HAP-1 (cell line): ENCODE measurements around the gene FMNL2.

Source experiments
- DNase-seq, 2 experiments: peaks; one replicate each; pipeline ENCODE4 v3.0.0-alpha.2; 2016 to 2020; ENCODE audit warnings: low spot score in 2 of 2
- H3K27me3 ChIP-seq: fragments of 250-450 bp; sonication (Bioruptor Pico); 2 replicates; pipeline ENCODE4 v1.5.1; 2020; ENCODE audit warnings: low read depth, mild to moderate bottlenecking, moderate library complexity
- H3K36me3 ChIP-seq: fragments of 250-450 bp; sonication (Bioruptor Pico); replicated peaks from 2 replicates; pipeline ENCODE4 v1.5.1; 2020; ENCODE audit warnings: mild to moderate bottlenecking
- H3K4me1 ChIP-seq: fragments of 250-450 bp; sonication (Bioruptor Pico); 2 replicates; pipeline ENCODE4 v1.5.1; 2020; ENCODE audit warnings: mild to moderate bottlenecking
- H3K4me3 ChIP-seq: fragments of 250-450 bp; sonication (Bioruptor Pico); 2 replicates; pipeline ENCODE4 v1.5.1; 2020; ENCODE audit warnings: mild to moderate bottlenecking, moderate library complexity
- H3K9me3 ChIP-seq: fragments of 250-450 bp; sonication (Bioruptor Pico); 2 replicates; pipeline ENCODE4 v1.5.1; 2020; ENCODE audit warnings: mild to moderate bottlenecking, moderate library complexity
- in situ Hi-C: fragments of 300-500 bp; cut with MboI; formaldehyde crosslinking; loops from 3 replicates; pipeline ENCODE4 v1.14.3; 2020; ENCODE audit warnings: low sequenced_read_pairs, inconsistent platforms, mixed read lengths

The FMNL2 gene

GRCh38 chr2:152483276-152484063, 148.5 kb downstream of the FMNL2 start:
- in situ Hi-C loops, result no loop called here
- no peaks in the 10 kb centered on the region for H3K9me3 ChIP-seq
- no peak for DNase-seq
- peaks cover 12% of the 10 kb centered on the region for H3K27me3 ChIP-seq
- H3K36me3 ChIP-seq, result no peaks in the 10 kb centered on the region
- H3K4me3 ChIP-seq, result no peak overlapping the region
- H3K4me1 ChIP-seq, result peaks cover 23% of the 10 kb centered on the region

GRCh38 chr2:152485954-152486736, 151.2 kb downstream of the FMNL2 start:
- peaks cover 26% of the 10 kb centered on the region for H3K4me1 ChIP-seq
- in situ Hi-C loops, result no loop called here
- H3K9me3 ChIP-seq, result no peaks in the 10 kb centered on the region
- no peak overlapping the region for H3K4me3 ChIP-seq
- DNase-seq, result peak; percentile 51 to 94
- peaks cover 15% of the 10 kb centered on the region for H3K27me3 ChIP-seq
- H3K36me3 ChIP-seq, result no peaks in the 10 kb centered on the region

GRCh38 chr2:152486737-152487400, 151.9 kb downstream of the FMNL2 start:
- DNase-seq, result no peak
- in situ Hi-C loops, result no loop called here
- Histone ChIP-seq H3K4me3 (no peak overlapping the region), H3K9me3 (no peaks in the 10 kb centered on the region), H3K27me3 (peaks cover 15% of the 10 kb centered on the region), H3K36me3 (no peaks in the 10 kb centered on the region), H3K4me1 (peaks cover 25% of the 10 kb centered on the region)

- in situ Hi-C loops, result no loop called here
- no peaks in the 10 kb centered on the region for H3K9me3 ChIP-seq
- peaks cover 14% of the 10 kb centered on the region; the same call in 1 of the 2 replicates for H3K27me3 ChIP-seq
- DNase-seq, result no peak
- peaks cover 18% of the 10 kb centered on the region for H3K4me1 ChIP-seq
- no peaks in the 10 kb centered on the region for H3K36me3 ChIP-seq
- H3K4me3 ChIP-seq, result no peak overlapping the region
These were observed 153.1 kb downstream of the FMNL2 start for GRCh38 chr2:152488075-152488474.

- DNase-seq, result no peak
- no peaks in the 10 kb centered on the region for H3K9me3 ChIP-seq
- in situ Hi-C loops, result no loop called here
- no peaks in the 10 kb centered on the region for H3K36me3 ChIP-seq
- H3K27me3 ChIP-seq, result peaks cover 10% of the 10 kb centered on the region; the same call in 1 of the 2 replicates
- H3K4me1 ChIP-seq, result peaks cover 25% of the 10 kb centered on the region
- no peak overlapping the region for H3K4me3 ChIP-seq
These were observed 154.4 kb downstream of the FMNL2 start for GRCh38 chr2:152489364-152489763.

- Histone ChIP-seq H3K36me3 (no peaks in the 10 kb centered on the region), H3K27me3 (peaks cover 10% of the 10 kb centered on the region; the same call in 1 of the 2 replicates), H3K4me1 (peaks cover 23% of the 10 kb centered on the region), H3K9me3 (no peaks in the 10 kb centered on the region), H3K4me3 (no peak overlapping the region)
- DNase-seq, result peak; percentile 42 to 57
- in situ Hi-C loops, result no loop called here
These were observed 155.9 kb downstream of the FMNL2 start for GRCh38 chr2:152490686-152491455.

- Histone ChIP-seq H3K4me3 (no peak overlapping the region), H3K9me3 (no peaks in the 10 kb centered on the region), H3K4me1 (peaks cover 14% of the 10 kb centered on the region), H3K27me3 (peaks cover 10% of the 10 kb centered on the region; the same call in 1 of the 2 replicates), H3K36me3 (no peaks in the 10 kb centered on the region)
- in situ Hi-C loops, result no loop called here
- no peak for DNase-seq
These were observed 157.2 kb downstream of the FMNL2 start for GRCh38 chr2:152492131-152492530.

- no peaks in the 10 kb centered on the region for H3K36me3 ChIP-seq
- peaks cover 10% of the 10 kb centered on the region; the same call in 1 of the 2 replicates for H3K27me3 ChIP-seq
- no peaks in the 10 kb centered on the region for H3K9me3 ChIP-seq
- no peak overlapping the region for H3K4me3 ChIP-seq
- in situ Hi-C loops, result no loop called here
- no peak for DNase-seq
- peaks cover 13% of the 10 kb centered on the region for H3K4me1 ChIP-seq
These were observed 157.9 kb downstream of the FMNL2 start for GRCh38 chr2:152492911-152493310.

- peaks cover 7% of the 10 kb centered on the region; the same call in 1 of the 2 replicates for H3K27me3 ChIP-seq
- no peak for DNase-seq
- H3K9me3 ChIP-seq, result no peaks in the 10 kb centered on the region
- peaks cover 13% of the 10 kb centered on the region for H3K4me1 ChIP-seq
- no peak overlapping the region for H3K4me3 ChIP-seq
- H3K36me3 ChIP-seq, result no peaks in the 10 kb centered on the region
- in situ Hi-C loops, result no loop called here
These were observed 158.4 kb downstream of the FMNL2 start for GRCh38 chr2:152493417-152493816.

GRCh38 chr2:152493945-152494528, 159.1 kb downstream of the FMNL2 start:
- Histone ChIP-seq H3K4me3 (no peak overlapping the region), H3K4me1 (peaks cover 13% of the 10 kb centered on the region), H3K27me3 (peaks cover 7% of the 10 kb centered on the region; the same call in 1 of the 2 replicates), H3K36me3 (no peaks in the 10 kb centered on the region), H3K9me3 (no peaks in the 10 kb centered on the region)
- DNase-seq, result peak; percentile 33 to 72
- in situ Hi-C loops, result no loop called here

- H3K4me1 ChIP-seq, result peaks cover 17% of the 10 kb centered on the region
- in situ Hi-C loops, result no loop called here
These were observed 161.4 kb downstream of the FMNL2 start for GRCh38 chr2:152496371-152496770.

GRCh38 chr2:152497481-152498052, 162.6 kb downstream of the FMNL2 start:
- no peak for DNase-seq
- no peaks in the 10 kb centered on the region for H3K27me3 ChIP-seq
- no peak overlapping the region for H3K4me3 ChIP-seq
- H3K9me3 ChIP-seq, result no peaks in the 10 kb centered on the region
- peaks cover 17% of the 10 kb centered on the region for H3K4me1 ChIP-seq
- H3K36me3 ChIP-seq, result no peaks in the 10 kb centered on the region
- in situ Hi-C loops, result no loop called here

More at GRCh38 chr2:152496371-152496770, 161.4 kb downstream of the FMNL2 start:
- no peak for DNase-seq
- 0 out of 2 replicates have a peak, but pooled peaks cover 3% of the 10 kb centered on the region for H3K27me3 ChIP-seq
- no peaks in the 10 kb centered on the region for H3K36me3 ChIP-seq
- H3K9me3 ChIP-seq, result no peaks in the 10 kb centered on the region
- no peak overlapping the region for H3K4me3 ChIP-seq
